K562 (cell line): Measurements from ENCODE around the gene RSF1. TPM values are rescaled to one million over a fixed set of nuclear protein-coding genes. Genes with fewer than 3 reads are reported as not detected.

Experiments
- ATF4 ChIP-seq: fragments of 450-650 bp; formaldehyde crosslinking; IDR thresholded peaks from 2 replicates; pipeline ENCODE4 v1.4.0; 2022; ENCODE audit warnings: mild to moderate bottlenecking, moderate library complexity
- BRD4 ChIP-seq: fragments of 200-600 bp; sonication (generic); IDR thresholded peaks from 2 replicates; pipeline ENCODE4 v1.6.1; 2017; ENCODE audit warnings: inconsistent platforms
- CTBP1 ChIP-seq: fragments of 450-650 bp; IDR thresholded peaks from 2 replicates; pipeline ENCODE4 v1.6.1; 2016; ENCODE audit warnings: borderline replicate concordance
- E2F8 ChIP-seq: fragments of 450-650 bp; IDR thresholded peaks from 2 replicates; pipeline ENCODE4 v1.7.1; 2018; ENCODE audit warnings: mild to moderate bottlenecking, low read depth; ENCODE audit not compliant: partially characterized antibody
- ETV1 ChIP-seq: fragments of 450-650 bp; conservative IDR thresholded peaks from 2 replicates; pipeline ENCODE4 v1.6.1; 2016; ENCODE audit warnings: missing genetic modification characterization, control low read depth, low read depth, missing compliant biosample characterization
- FOXJ2 ChIP-seq: fragments of 200-800 bp; sonication (Bioruptor generic); IDR thresholded peaks from 2 replicates; pipeline ENCODE4 v1.6.1; 2016; ENCODE audit warnings: missing genetic modification characterization, missing compliant biosample characterization
- LEF1 ChIP-seq: fragments of 450-650 bp; IDR thresholded peaks from 2 replicates; pipeline ENCODE4 v1.6.1; 2016; ENCODE audit warnings: mild to moderate bottlenecking
- NFE2 ChIP-seq: IDR thresholded peaks from 2 replicates; pipeline ENCODE4 v1.6.1; 2014; ENCODE audit warnings: antibody characterized with exemption, low read depth
- NUFIP1 ChIP-seq: fragments of 450-650 bp; IDR thresholded peaks from 2 replicates; pipeline ENCODE4 v1.6.1; 2018; ENCODE audit not compliant: partially characterized antibody
- PML ChIP-seq: IDR thresholded peaks from 2 replicates; pipeline ENCODE4 v1.6.1; 2012; ENCODE audit warnings: low read length, inconsistent platforms
- SMAD2 ChIP-seq: fragments of 150-350 bp; IDR thresholded peaks from 2 replicates; pipeline ENCODE4 v1.6.1; 2014; ENCODE audit warnings: low read depth, mild to moderate bottlenecking, low read length
- SP2 ChIP-seq: IDR thresholded peaks from 2 replicates; pipeline ENCODE4 v1.6.1; 2011; ENCODE audit warnings: mild to moderate bottlenecking, low read depth, low read length, moderate library complexity; ENCODE audit not compliant: poor library complexity, severe bottlenecking; ENCODE audit errors: extremely low read depth
- SPI1 ChIP-seq: IDR thresholded peaks from 2 replicates; pipeline ENCODE4 v1.6.1; 2011; ENCODE audit warnings: low read depth, low read length, control low read depth, borderline replicate concordance
- ZC3H4 ChIP-seq: sonication (generic); formaldehyde crosslinking; IDR thresholded peaks from 2 replicates; pipeline ENCODE4 v1.9.0; 2021; ENCODE audit warnings: missing genetic modification reagents, borderline replicate concordance
- ZNF140 ChIP-seq: fragments of 250-450 bp; sonication (Bioruptor Pico); IDR thresholded peaks from 2 replicates; pipeline ENCODE4 v1.8.0; 2021; ENCODE audit warnings: moderate library complexity, mild to moderate bottlenecking, inconsistent platforms
- ZNF24 ChIP-seq: fragments of 450-650 bp; IDR thresholded peaks from 2 replicates; pipeline ENCODE4 v1.6.1; 2016
- ZNF311 ChIP-seq: fragments of 250-450 bp; sonication (Bioruptor Pico); IDR thresholded peaks from 2 replicates; pipeline ENCODE4 v1.4.0; 2020; ENCODE audit warnings: mild to moderate bottlenecking, moderate library complexity
- ZNF830 ChIP-seq: fragments of 250-450 bp; sonication (Bioruptor Pico); IDR thresholded peaks from 2 replicates; pipeline ENCODE4 v1.5.0; 2021; ENCODE audit warnings: mild to moderate bottlenecking
- polyA plus RNA-seq, 8 experiments: library from polyadenylated mRNA; depleted of rRNA in 4 of 8; stranded (reverse) in 5 of 8; unstranded in 3 of 8; fragments of >200 nt; fragmentation: Nextera tagmentation in 2 of 8; fragmentation: Illumina TruSeq in 1 of 8; extraction: Ambion mirVana in 2 of 8; extraction: Trizol in 1 of 8; gene quantifications; 2 replicates each; pipeline versions ENCODE4 v1.2.1 to v1.2.3, GENCODE V29; 2011 to 2014; ENCODE audit warnings: inconsistent platforms in 1 of 8, missing spikeins in 1 of 8
- total RNA-seq, 7 experiments: library from RNA; depleted of rRNA in 6 of 7; stranded (reverse); fragments of >200 nt in 6 of 7; fragmentation: Illumina TruSeq in 2 of 7; extraction: Trizol in 2 of 7; gene quantifications; 2 replicates each; pipeline versions ENCODE4 v1.2.1 to v1.2.3, GENCODE V29; 2011 to 2021; ENCODE audit warnings: low replicate concordance in 1 of 7
- TF ChIP-seq, protein P1 (sequence below): sonication (generic); formaldehyde crosslinking; IDR thresholded peaks from 2 replicates; pipeline ENCODE4 v1.8.0; 2023; ENCODE audit warnings: mild to moderate bottlenecking, missing genetic modification reagents
- TF ChIP-seq, protein P2 (sequence below): IDR thresholded peaks from 2 replicates; pipeline ENCODE4 v1.6.1; 2012; ENCODE audit warnings: low read depth, low read length, improper control_type of control experiment, borderline replicate concordance

Gene RSF1
- total and polyA plus RNA-seq, 9 of the 15 experiments (the other 6 are each of a cell fraction or from before 2014, with no cell fraction given) = 9.7 to 63.6 (median 42.8) TPM

- TF ChIP-seq ZNF311 (CRISPR knock-in tag) (no peak), BRD4 (peak; percentile 29; the same call in 1 of the 2 replicates), CTBP1 (peak; percentile 64), ZC3H4 (no peak), ATF4 (CRISPR knock-in tag) (no peak), ZNF830 (CRISPR knock-in tag) (no peak), ETV1 (peak; percentile 44; the same call in 1 of the 2 replicates), ZNF24 (no peak), NFE2 (no peak), ZNF140 (CRISPR knock-in tag) (no peak), SP2 (peak; percentile 82), NUFIP1 (no peak), PML (peak; percentile 73), SPI1 (0 out of 2 replicates have a peak, but pooled peaks have one; percentile 14), FOXJ2 (peak; percentile 87), LEF1 (no peak; the same call in 1 of the 2 replicates), E2F8 (peak; percentile 85), SMAD2 (no peak)
- TF ChIP-seq, protein P1, sequence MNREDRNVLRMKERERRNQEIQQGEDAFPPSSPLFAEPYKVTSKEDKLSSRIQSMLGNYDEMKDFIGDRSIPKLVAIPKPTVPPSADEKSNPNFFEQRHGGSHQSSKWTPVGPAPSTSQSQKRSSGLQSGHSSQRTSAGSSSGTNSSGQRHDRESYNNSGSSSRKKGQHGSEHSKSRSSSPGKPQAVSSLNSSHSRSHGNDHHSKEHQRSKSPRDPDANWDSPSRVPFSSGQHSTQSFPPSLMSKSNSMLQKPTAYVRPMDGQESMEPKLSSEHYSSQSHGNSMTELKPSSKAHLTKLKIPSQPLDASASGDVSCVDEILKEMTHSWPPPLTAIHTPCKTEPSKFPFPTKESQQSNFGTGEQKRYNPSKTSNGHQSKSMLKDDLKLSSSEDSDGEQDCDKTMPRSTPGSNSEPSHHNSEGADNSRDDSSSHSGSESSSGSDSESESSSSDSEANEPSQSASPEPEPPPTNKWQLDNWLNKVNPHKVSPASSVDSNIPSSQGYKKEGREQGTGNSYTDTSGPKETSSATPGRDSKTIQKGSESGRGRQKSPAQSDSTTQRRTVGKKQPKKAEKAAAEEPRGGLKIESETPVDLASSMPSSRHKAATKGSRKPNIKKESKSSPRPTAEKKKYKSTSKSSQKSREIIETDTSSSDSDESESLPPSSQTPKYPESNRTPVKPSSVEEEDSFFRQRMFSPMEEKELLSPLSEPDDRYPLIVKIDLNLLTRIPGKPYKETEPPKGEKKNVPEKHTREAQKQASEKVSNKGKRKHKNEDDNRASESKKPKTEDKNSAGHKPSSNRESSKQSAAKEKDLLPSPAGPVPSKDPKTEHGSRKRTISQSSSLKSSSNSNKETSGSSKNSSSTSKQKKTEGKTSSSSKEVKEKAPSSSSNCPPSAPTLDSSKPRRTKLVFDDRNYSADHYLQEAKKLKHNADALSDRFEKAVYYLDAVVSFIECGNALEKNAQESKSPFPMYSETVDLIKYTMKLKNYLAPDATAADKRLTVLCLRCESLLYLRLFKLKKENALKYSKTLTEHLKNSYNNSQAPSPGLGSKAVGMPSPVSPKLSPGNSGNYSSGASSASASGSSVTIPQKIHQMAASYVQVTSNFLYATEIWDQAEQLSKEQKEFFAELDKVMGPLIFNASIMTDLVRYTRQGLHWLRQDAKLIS = no peak
- TF ChIP-seq, protein P2, sequence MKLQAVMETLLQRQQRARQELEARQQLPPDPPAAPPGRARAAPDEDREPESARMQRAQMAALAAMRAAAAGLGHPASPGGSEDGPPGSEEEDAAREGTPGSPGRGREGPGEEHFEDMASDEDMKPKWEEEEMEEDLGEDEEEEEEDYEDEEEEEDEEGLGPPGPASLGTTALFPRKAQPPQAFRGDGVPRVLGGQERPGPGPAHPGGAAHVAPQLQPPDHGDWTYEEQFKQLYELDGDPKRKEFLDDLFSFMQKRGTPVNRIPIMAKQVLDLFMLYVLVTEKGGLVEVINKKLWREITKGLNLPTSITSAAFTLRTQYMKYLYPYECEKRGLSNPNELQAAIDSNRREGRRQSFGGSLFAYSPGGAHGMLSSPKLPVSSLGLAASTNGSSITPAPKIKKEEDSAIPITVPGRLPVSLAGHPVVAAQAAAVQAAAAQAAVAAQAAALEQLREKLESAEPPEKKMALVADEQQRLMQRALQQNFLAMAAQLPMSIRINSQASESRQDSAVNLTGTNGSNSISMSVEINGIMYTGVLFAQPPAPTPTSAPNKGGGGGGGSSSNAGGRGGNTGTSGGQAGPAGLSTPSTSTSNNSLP = no peak
These were observed 183.0 kb downstream of the RSF1 start, which contains the start of gene CLNS1A (continued) for GRCh38 chr11:77637345-77638165.
